ENCODE measurements around the gene GPX4. TPM values are rescaled to one million over a fixed set of nuclear protein-coding genes. Genes with fewer than 3 reads are reported as not detected.
A peak's percentile ranks its signal among the peaks of the same experiment; 100 is the strongest.

GPX4 gene
- total RNA-seq, 6 donors from 2014 or later, result 370 to 717 (median 484) TPM

- no peak for ATAC-seq (ENCODE audit: low FRiP score in 2 of 2)
- peak overlapping the region; percentile 70 to 91 (median 82) for H3K27ac ChIP-seq
- H3K4me3 ChIP-seq, result peak overlapping the region; percentile 75 to 100 (median 87)
- no peaks in the 10 kb centered on the region for H3K27me3 ChIP-seq
- peaks cover 10 to 42% (median 26%) of the 10 kb centered on the region in 4 donors for H3K36me3 ChIP-seq
- H3K4me1 ChIP-seq, result peaks cover 39 to 50% (median 47%) of the 10 kb centered on the region in 4 donors
- 0% methylated on average over 7 to 11 of the region's 19 CpGs for WGBS, 2 donors
- TF ChIP-seq EP300 (IDR thresholded peaks at IDR 0.05) (no peak), POLR2AphosphoS5 (IDR thresholded peaks at IDR 0.05) (no peak), CTCF (IDR thresholded peaks at IDR 0.05) (no peak), POLR2A (IDR thresholded peaks at IDR 0.05) (no peak)
- DNase-seq, result no peak
- H3K9me3 ChIP-seq, result no peaks in the 10 kb centered on the region
Observed at GRCh38 chr19:1094655-1094977, 9.2 kb upstream of the GPX4 start.

GRCh38 chr19:1094978-1095701 lies 8.7 kb upstream of the GPX4 start, which contains the start of gene POLR2E:
Gene POLR2E, minus strand, starts transcription at chr19:1095375. Its CDS starts 60 bp downstream, at chr19:1095315.
- TF ChIP-seq POLR2AphosphoS5 (IDR thresholded peaks at IDR 0.05), result peak; percentile 89 to 91
- TF ChIP-seq POLR2A (IDR thresholded peaks at IDR 0.05), result peak in 2 of 4 donors; percentile 57 to 88
- TF ChIP-seq EP300 (IDR thresholded peaks at IDR 0.05), result peak in 1 of 4 donors; percentile 42
- TF ChIP-seq CTCF (IDR thresholded peaks at IDR 0.05), result peak in 1 of 6 experiments; percentile 15
- Histone ChIP-seq H3K4me3 (peak within 1 kb of the TSS; percentile 75 to 100 (median 87)), H3K4me1 (peaks cover 44 to 56% (median 49%) of the 10 kb centered on the region in 4 donors), H3K27me3 (no peaks in the 10 kb centered on the region), H3K27ac (peak within 1 kb of the TSS; percentile 70 to 91 (median 82)), H3K36me3 (peaks cover 10 to 36% (median 23%) of the 10 kb centered on the region in 4 donors), H3K9me3 (no peaks in the 10 kb centered on the region)
- peak; percentile 95 to 97 for ATAC-seq (ENCODE audit: low FRiP score in 2 of 2)
- 1% methylated on average over 23 to 42 of the region's 81 CpGs for WGBS, 2 donors
- peak; percentile 100 for DNase-seq

DNA sequence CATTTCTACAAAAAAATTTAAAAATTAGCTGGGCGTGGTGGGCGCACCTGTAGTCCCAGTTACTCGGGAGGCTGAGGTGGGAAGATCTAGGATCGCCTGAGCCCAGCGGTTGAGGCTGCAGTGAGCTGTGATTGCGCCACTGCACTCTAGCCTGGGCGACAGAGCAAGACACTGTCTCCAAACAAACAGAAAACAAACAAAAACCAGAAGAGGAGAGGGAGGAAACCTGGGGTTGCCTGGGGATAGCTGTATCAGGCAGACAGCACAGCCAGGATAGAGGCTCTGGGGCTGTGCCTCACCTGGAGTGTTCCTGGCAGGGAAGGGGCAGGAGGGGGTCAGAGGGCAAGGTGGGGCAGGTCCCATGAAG lies 6.0 kb upstream of the GPX4 start:
- WGBS, 2 donors, result 68 to 74% methylated on average over 7 of the region's 7 CpGs
- Histone ChIP-seq H3K4me1 (peaks cover 69 to 82% (median 75%) of the 10 kb centered on the region in 4 donors), H3K27me3 (no peaks in the 10 kb centered on the region), H3K4me3 (no peak overlapping the region), H3K9me3 (no peaks in the 10 kb centered on the region), H3K36me3 (peaks cover 0 to 11% (median 5%) of the 10 kb centered on the region in 4 donors), H3K27ac (peak overlapping the region; percentile 94 to 97 (median 95))
- peak in 1 of 2 donors; percentile 41 for ATAC-seq (ENCODE audit: low FRiP score in 2 of 2)
- TF ChIP-seq EP300 (IDR thresholded peaks at IDR 0.05), result peak in 1 of 4 donors; percentile 7
- no peak for TF ChIP-seq POLR2A (IDR thresholded peaks at IDR 0.05)
- peak; percentile 38 to 64 for TF ChIP-seq POLR2AphosphoS5 (IDR thresholded peaks at IDR 0.05)
- no peak for TF ChIP-seq CTCF (IDR thresholded peaks at IDR 0.05)
- DNase-seq, result peak in 1 of 2 donors; percentile 82

DNA sequence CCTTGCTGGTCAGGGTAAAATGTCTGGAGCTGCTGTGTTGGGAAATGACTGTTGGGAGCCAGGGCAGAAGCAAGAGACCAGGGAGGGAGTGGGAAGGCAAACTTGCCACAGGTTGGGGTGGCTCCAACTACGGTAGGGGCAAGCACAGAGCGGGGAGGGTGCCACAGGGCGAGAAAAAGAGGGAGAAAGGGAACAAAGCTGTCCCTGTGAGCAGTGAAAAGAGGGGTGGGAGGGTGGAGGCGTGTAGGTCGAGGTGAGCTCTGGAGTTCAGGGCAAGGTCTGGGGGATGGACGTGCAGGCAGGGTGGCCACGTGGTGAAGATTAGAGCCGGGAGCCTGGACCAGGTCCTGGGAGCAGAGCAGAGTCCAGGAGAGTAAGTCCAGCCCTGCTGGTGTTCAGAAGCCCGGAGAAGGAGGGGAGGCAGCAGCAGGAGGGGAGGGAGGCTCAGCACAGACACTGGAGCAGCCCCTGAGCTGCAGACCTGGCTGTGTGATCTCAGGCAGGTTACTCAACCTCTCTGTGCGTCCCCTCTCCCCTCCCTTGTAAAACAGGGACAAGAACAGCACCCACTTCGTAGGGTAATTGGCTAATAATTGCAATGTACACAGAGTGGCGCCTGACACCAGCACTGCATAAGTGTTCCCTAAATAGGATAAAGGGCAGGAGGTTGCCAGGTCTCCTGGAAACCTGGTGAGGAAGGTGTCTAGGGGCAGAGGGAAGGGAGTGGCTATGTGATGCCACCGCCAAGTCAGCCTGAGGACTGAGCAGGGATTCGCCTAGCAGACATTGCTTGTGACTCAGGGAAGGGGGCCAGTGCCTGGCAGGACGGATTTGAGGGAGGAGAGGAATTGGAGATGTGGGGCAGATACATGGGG lies 5.4 kb upstream of the GPX4 start:
- no peak overlapping the region for H3K4me3 ChIP-seq

More for the DNA sequence above, 5.4 kb upstream of the GPX4 start:
- DNase-seq, result peak; percentile 34 to 89
- 58 to 63% methylated on average over 14 to 15 of the region's 15 CpGs for WGBS, 2 donors
- Histone ChIP-seq H3K4me1 (peaks cover 74 to 85% (median 78%) of the 10 kb centered on the region in 4 donors), H3K9me3 (no peaks in the 10 kb centered on the region), H3K36me3 (peaks cover 0 to 5% (median 2%) of the 10 kb centered on the region in 4 donors), H3K27ac (peak overlapping the region; percentile 94 to 97 (median 95)), H3K27me3 (no peaks in the 10 kb centered on the region)
- TF ChIP-seq EP300 (IDR thresholded peaks at IDR 0.05) (peak in 2 of 4 donors; percentile 38 to 96), POLR2A (IDR thresholded peaks at IDR 0.05) (no peak), POLR2AphosphoS5 (IDR thresholded peaks at IDR 0.05) (peak; percentile 64 to 70), CTCF (IDR thresholded peaks at IDR 0.05) (no peak)
- peak in 1 of 2 donors; percentile 59 for ATAC-seq (ENCODE audit: low FRiP score in 2 of 2)
